ENCODE results near the gene CEP126. TPM values are rescaled to one million over a fixed set of nuclear protein-coding genes. Genes with fewer than 3 reads are reported as not detected.

The CEP126 gene
- total RNA-seq, 1 donor from 2014 or later = 5.8 TPM

DNA sequence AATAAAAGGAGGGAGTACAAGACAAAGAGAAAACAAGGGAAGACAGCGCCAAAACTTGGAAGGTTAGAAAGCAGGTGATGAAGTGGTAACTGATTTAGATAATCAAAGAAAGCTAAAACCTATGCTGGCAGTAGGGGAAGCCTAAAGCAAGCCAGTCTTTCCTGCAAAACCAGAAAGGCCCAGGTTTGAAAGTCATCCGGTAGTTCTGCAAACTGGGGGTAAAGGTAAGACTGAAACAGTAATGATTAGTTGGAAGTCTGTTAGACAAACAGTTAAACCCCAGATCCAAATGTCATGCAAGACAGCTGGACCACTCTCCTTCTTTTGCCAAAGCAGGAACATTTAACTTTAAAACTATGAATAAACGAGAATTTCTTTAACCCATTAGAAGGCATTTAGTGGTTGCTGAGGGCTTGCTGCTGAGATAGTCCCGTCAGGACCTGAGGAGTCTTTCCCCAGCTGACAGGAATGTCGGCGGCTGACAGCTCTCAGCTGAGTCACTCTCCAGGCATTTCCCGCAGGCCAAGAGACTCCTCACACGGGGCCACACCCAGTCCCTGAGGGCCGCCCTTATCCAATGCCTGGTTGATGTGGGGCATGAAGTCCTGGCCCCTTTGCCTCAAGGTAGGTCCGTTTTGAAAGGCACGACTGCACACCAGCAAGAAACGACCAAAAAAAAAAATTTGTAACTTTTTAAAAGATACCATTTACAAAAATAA lies 96.1 kb downstream of the CEP126 start:
- peaks cover 12% of the 10 kb centered on the region for H3K4me1 Mint-ChIP-seq (ENCODE audit: unreplicated experiment)
- no peaks in the 10 kb centered on the region for H3K27me3 Mint-ChIP-seq
- peak overlapping the region; percentile 85 for H3K27ac Mint-ChIP-seq
- TF ChIP-seq, protein P1, sequence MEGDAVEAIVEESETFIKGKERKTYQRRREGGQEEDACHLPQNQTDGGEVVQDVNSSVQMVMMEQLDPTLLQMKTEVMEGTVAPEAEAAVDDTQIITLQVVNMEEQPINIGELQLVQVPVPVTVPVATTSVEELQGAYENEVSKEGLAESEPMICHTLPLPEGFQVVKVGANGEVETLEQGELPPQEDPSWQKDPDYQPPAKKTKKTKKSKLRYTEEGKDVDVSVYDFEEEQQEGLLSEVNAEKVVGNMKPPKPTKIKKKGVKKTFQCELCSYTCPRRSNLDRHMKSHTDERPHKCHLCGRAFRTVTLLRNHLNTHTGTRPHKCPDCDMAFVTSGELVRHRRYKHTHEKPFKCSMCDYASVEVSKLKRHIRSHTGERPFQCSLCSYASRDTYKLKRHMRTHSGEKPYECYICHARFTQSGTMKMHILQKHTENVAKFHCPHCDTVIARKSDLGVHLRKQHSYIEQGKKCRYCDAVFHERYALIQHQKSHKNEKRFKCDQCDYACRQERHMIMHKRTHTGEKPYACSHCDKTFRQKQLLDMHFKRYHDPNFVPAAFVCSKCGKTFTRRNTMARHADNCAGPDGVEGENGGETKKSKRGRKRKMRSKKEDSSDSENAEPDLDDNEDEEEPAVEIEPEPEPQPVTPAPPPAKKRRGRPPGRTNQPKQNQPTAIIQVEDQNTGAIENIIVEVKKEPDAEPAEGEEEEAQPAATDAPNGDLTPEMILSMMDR (conservative IDR thresholded peaks at IDR 0.05) = no peak
- peaks cover 5% of the 10 kb centered on the region for H3K9me3 Mint-ChIP-seq
- no peak for DNase-seq (ENCODE audit: extremely low spot score, unreplicated experiment)
- H3K36me3 Mint-ChIP-seq = no peaks in the 10 kb centered on the region
- peak overlapping the region; percentile 20 for H3K4me3 Mint-ChIP-seq

DNA sequence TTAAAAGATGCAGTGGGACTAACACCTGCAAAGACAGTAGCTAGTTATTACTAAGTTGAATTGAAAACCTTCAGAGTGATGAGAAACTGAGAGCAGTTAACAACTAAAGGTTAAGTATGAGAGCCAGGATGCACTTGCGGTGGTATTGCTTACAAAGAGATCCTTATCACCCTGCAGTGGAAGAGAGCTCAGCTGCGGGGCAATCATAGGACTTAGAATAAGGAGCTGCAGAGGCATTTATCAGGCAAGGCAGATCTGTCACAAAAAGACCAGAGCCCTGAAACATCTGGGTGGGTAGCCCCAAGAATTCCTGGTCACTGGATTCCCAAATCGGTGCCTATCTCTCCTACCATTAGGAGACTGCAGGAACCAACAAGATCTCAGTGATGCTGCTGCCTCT lies 98.1 kb downstream of the CEP126 start:
- H3K27ac Mint-ChIP-seq = peak overlapping the region; percentile 61
- H3K4me1 Mint-ChIP-seq (ENCODE audit: unreplicated experiment) = peaks cover 7% of the 10 kb centered on the region
- TF ChIP-seq, protein P1 (conservative IDR thresholded peaks at IDR 0.05) = no peak
- no peak for DNase-seq (ENCODE audit: extremely low spot score, unreplicated experiment)
- H3K36me3 Mint-ChIP-seq = no peaks in the 10 kb centered on the region
- peaks cover 5% of the 10 kb centered on the region for H3K9me3 Mint-ChIP-seq
- H3K27me3 Mint-ChIP-seq = no peaks in the 10 kb centered on the region
- no peak overlapping the region for H3K4me3 Mint-ChIP-seq

DNA sequence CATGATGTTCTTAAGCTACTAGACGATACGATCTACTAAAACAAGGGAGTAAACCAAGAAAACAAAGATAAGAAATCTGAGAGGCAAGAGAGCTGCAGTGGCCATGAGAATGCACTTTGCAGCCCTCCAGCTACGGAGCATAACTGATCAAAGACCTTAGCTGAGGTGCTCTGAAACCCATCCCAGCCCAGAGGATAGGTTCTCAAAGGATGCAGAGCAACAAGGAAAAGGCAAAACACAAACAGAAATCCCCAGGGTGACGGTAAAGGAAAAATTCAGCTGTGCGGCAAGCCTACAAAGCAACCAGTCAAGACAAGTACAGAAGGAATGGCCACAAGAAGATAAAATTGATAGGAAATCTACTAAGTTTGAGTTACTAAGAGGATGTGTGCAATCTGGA lies 99.9 kb downstream of the CEP126 start:
- H3K4me3 Mint-ChIP-seq = no peak overlapping the region
- no peaks in the 10 kb centered on the region for H3K27me3 Mint-ChIP-seq
- H3K27ac Mint-ChIP-seq = no peak overlapping the region
- peaks cover 5% of the 10 kb centered on the region for H3K4me1 Mint-ChIP-seq (ENCODE audit: unreplicated experiment)
- H3K36me3 Mint-ChIP-seq = no peaks in the 10 kb centered on the region
- no peak for DNase-seq (ENCODE audit: extremely low spot score, unreplicated experiment)
- peaks cover 5% of the 10 kb centered on the region for H3K9me3 Mint-ChIP-seq
- TF ChIP-seq, protein P1 (conservative IDR thresholded peaks at IDR 0.05) = no peak

DNA sequence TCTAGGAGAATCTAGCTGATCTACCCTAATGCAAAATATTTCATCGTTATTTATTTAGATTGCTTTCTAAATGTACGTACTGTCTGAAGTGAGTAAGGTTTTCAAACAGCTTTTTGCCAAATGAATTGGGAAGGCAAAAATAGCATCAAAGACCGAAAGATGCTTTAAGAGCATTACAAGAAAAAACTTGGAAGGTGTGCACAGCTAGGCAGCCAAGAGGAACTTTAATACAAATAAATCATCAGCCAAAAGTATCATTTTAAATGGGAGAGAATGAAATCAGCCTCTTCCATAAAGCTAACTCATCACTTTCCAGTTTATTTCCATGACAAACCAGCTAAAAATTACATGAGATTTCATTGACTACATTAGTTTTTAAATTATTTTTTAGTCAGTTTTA lies 102.2 kb downstream of the CEP126 start:
- TF ChIP-seq, protein P1 (conservative IDR thresholded peaks at IDR 0.05) = no peak
- H3K27ac Mint-ChIP-seq = no peak overlapping the region

DNA sequence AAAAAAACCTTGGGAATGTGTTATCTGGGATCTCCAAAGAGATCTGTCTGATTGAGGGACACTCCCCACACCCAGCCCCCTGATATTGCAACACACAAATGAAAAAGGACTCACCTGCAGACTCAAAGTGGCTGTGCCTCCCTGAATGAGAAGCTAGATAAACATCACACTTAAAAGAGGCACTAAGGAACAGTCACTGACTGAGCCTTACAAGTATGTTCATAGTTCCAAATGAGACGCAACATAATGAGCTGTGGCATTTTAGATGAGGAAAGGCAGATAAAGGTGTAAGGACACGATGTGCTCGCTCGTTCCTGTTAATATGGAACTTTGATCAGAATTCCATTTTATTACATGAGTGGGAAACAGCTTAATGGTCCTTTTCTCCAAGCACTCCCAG lies 111.4 kb downstream of the CEP126 start:
- TF ChIP-seq, protein P1 (conservative IDR thresholded peaks at IDR 0.05) = no peak
- Mint-ChIP-seq H3K4me1 (ENCODE audit: unreplicated experiment) (peaks cover 6% of the 10 kb centered on the region), H3K4me3 (no peak overlapping the region), H3K9me3 (no peaks in the 10 kb centered on the region), H3K27ac (no peak overlapping the region), H3K27me3 (no peaks in the 10 kb centered on the region), H3K36me3 (no peaks in the 10 kb centered on the region)
- no peak for DNase-seq (ENCODE audit: extremely low spot score, unreplicated experiment)

More for the DNA sequence above, 102.2 kb downstream of the CEP126 start:
- Mint-ChIP-seq H3K4me1 (ENCODE audit: unreplicated experiment) (no peaks in the 10 kb centered on the region), H3K9me3 (peaks cover 5% of the 10 kb centered on the region), H3K36me3 (no peaks in the 10 kb centered on the region), H3K4me3 (no peak overlapping the region), H3K27me3 (no peaks in the 10 kb centered on the region)
- no peak for DNase-seq (ENCODE audit: extremely low spot score, unreplicated experiment)
